Heart left ventricle (tissue), 13 donors: ENCODE measurements around the gene PTF1A.

Experiments
- POLR2A ChIP-seq, 2 donors: fragments of 450-650 bp; IDR thresholded peaks; one replicate each; pipeline ENCODE4 v1.6.1; 2017; ENCODE audit warnings: antibody characterized with exemption in 2 of 2, mild to moderate bottlenecking in 2 of 2, moderate library complexity in 2 of 2
- TF ChIP-seq, protein P1 (sequence below), 12 donors: fragments of 200-600 bp; sonication (generic) in 4 of 12; IDR thresholded peaks; one replicate each; pipeline versions ENCODE4 v1.5.0 to v1.8.0; 2018 to 2022; ENCODE audit warnings: antibody characterized with exemption in 12 of 12, mild to moderate bottlenecking in 5 of 12
- donor health status: ischemic (EF 13 %, LVEDD 7.1; RV severe dilation, severe dysfunction).
- donor health status: DM: no; HTN: yes; CAD: no.
- donor health status: DM: no; HTN: no; CAD: no.
- donor health status: ischemic (EF 25% LVEDD 6.9; RV normal size, moderate dysfunction).
- donor health status: ischemic (EF 25% LVEDD 5.7; RV mildly dilated, moderate dysfunction).
- donor health status: ischemic (EF 35%, LVEDD 5.7; RV mildly dilated, moderate dysfunction).
- donor health status: nonischemic (EF 11% LVEDD 7.7; RV severe dilation, severe dysfunction).
- donor health status: DM: yes; HTN: yes; CAD: no.
- donor health status: PGD.
- donor health status: ischemic (EF 29% LVEDD 5.4; RV normal size, mild dysfunction).
- donor health status: nonischemic (EF 23%, LVEDD 6.1; RV moderate dilation, normal function).

DNA sequence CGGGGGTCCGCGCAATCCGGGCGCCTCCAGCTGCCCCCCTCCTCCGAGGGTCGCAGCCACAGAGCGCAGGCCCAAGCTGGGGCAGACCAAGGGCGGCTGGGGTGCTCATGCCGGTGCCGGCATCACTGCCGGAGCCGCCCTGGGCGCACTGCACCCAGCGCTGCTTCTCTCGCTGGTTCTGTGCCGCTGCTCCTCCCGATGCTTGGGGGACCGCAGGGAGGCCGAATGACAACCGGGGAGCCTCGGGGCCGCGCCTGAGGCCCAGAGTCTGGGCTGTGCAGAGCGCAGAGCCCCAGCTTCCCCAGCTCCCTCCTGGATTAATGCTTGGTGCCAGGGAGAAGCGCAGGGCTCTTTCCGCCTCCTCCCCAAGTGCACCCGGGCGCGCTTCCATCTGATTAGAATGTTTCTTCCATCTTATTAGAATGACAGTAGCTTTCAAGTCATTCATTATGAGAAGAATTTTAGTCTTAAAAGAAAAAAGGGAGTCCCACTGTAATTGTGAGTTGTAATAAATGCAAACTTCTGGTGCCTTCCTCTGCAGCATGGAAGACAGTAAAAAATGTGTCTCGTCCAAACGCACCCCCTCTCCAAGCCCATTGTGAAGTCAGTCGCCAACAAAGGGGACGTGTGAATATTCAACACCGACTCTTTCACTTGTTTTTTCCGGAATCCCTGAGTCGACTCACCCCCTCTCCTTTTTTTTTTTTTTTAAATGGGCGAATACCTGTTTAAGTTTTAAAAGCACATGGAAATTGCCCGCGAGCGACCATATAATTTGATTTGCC lies 19.5 kb upstream of the PTF1A start:
- no peak for TF ChIP-seq POLR2A (IDR thresholded peaks at IDR 0.05)
- TF ChIP-seq, protein P1, sequence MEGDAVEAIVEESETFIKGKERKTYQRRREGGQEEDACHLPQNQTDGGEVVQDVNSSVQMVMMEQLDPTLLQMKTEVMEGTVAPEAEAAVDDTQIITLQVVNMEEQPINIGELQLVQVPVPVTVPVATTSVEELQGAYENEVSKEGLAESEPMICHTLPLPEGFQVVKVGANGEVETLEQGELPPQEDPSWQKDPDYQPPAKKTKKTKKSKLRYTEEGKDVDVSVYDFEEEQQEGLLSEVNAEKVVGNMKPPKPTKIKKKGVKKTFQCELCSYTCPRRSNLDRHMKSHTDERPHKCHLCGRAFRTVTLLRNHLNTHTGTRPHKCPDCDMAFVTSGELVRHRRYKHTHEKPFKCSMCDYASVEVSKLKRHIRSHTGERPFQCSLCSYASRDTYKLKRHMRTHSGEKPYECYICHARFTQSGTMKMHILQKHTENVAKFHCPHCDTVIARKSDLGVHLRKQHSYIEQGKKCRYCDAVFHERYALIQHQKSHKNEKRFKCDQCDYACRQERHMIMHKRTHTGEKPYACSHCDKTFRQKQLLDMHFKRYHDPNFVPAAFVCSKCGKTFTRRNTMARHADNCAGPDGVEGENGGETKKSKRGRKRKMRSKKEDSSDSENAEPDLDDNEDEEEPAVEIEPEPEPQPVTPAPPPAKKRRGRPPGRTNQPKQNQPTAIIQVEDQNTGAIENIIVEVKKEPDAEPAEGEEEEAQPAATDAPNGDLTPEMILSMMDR (IDR thresholded peaks at IDR 0.05) = no peak
